K562 (cell line): ENCODE data around the gene NCAM2. TPM values are rescaled to one million over a fixed set of nuclear protein-coding genes. Genes with fewer than 3 reads are reported as not detected.
A peak's percentile ranks its signal among the peaks of the same experiment; 100 is the strongest.

Experiments
- CHD2 ChIP-seq: IDR thresholded peaks from 2 replicates; pipeline ENCODE4 v1.6.1; 2011; ENCODE audit warnings: low read depth, low read length
- CTBP1 ChIP-seq: fragments of 450-650 bp; IDR thresholded peaks from 2 replicates; pipeline ENCODE4 v1.6.1; 2016; ENCODE audit warnings: borderline replicate concordance
- EGR1 ChIP-seq: fragments of 450-650 bp; conservative IDR thresholded peaks from 2 replicates; pipeline ENCODE4 v1.6.1; 2017; ENCODE audit warnings: mild to moderate bottlenecking
- ETV1 ChIP-seq: fragments of 450-650 bp; conservative IDR thresholded peaks from 2 replicates; pipeline ENCODE4 v1.6.1; 2016; ENCODE audit warnings: missing genetic modification characterization, control low read depth, low read depth, missing compliant biosample characterization
- FOXA3 ChIP-seq, 2 experiments: fragments of 450-650 bp in 1 of 2; sonication (generic) in 1 of 2; formaldehyde crosslinking; IDR thresholded peaks in 1 of 2; conservative IDR thresholded peaks in 1 of 2; 2 replicates each; pipeline versions ENCODE4 v1.4.0 to v1.8.0; 2020 to 2022; ENCODE audit warnings: mild to moderate bottlenecking in 2 of 2, missing genetic modification reagents in 1 of 2
- HNRNPLL ChIP-seq: fragments of 200-400 bp; formaldehyde crosslinking; IDR thresholded peaks from 2 replicates; pipeline ENCODE4 v1.6.1; 2017; ENCODE audit warnings: low read length, low read depth, mild to moderate bottlenecking; ENCODE audit not compliant: poor library complexity, severe bottlenecking
- MCM7 ChIP-seq, 2 experiments: fragments of 450-650 bp; IDR thresholded peaks; 2 replicates each; pipeline ENCODE4 v1.6.1; 2016 to 2018
- NR1H2 ChIP-seq: sonication (generic); formaldehyde crosslinking; IDR thresholded peaks from 2 replicates; pipeline ENCODE4 v1.4.0; 2020; ENCODE audit warnings: mild to moderate bottlenecking, missing genetic modification reagents
- POLR2G ChIP-seq: fragments of 200-400 bp; formaldehyde crosslinking; IDR thresholded peaks from 2 replicates; pipeline ENCODE4 v1.6.1; 2017; ENCODE audit warnings: low read depth, mild to moderate bottlenecking, antibody characterized with exemption, low read length, moderate library complexity
- XRCC5 ChIP-seq: fragments of 200-400 bp; formaldehyde crosslinking; IDR thresholded peaks from 2 replicates; pipeline ENCODE4 v1.6.1; 2017; ENCODE audit warnings: low read depth, mild to moderate bottlenecking, low read length
- polyA plus RNA-seq, 8 experiments: library from polyadenylated mRNA; depleted of rRNA in 4 of 8; stranded (reverse) in 5 of 8; unstranded in 3 of 8; fragments of >200 nt; fragmentation: Nextera tagmentation in 2 of 8; fragmentation: Illumina TruSeq in 1 of 8; extraction: Ambion mirVana in 2 of 8; extraction: Trizol in 1 of 8; gene quantifications; 2 replicates each; pipeline versions ENCODE4 v1.2.1 to v1.2.3, GENCODE V29; 2011 to 2014; ENCODE audit warnings: inconsistent platforms in 1 of 8, missing spikeins in 1 of 8
- total RNA-seq, 7 experiments: library from RNA; depleted of rRNA in 6 of 7; stranded (reverse); fragments of >200 nt in 6 of 7; fragmentation: Illumina TruSeq in 2 of 7; extraction: Trizol in 2 of 7; gene quantifications; 2 replicates each; pipeline versions ENCODE4 v1.2.1 to v1.2.3, GENCODE V29; 2011 to 2021; ENCODE audit warnings: low replicate concordance in 1 of 7
- TF ChIP-seq, protein P1 (sequence below), 2 experiments: IDR thresholded peaks; 2 replicates each; pipeline ENCODE4 v1.6.1; 2012; ENCODE audit warnings: improper control_type of control experiment in 2 of 2, low read depth in 2 of 2, low read length in 2 of 2, borderline replicate concordance in 1 of 2
- TF ChIP-seq, protein P2 (sequence below): fragments of 250-450 bp; sonication (Bioruptor Pico); IDR thresholded peaks from 2 replicates; pipeline ENCODE4 v1.8.0; 2022; ENCODE audit warnings: moderate library complexity, mild to moderate bottlenecking, inconsistent platforms
- TF ChIP-seq, protein P3 (sequence below): fragments of 200-800 bp; sonication (Bioruptor generic); IDR thresholded peaks from 2 replicates; pipeline ENCODE4 v1.6.1; 2017; ENCODE audit warnings: missing genetic modification characterization, missing compliant biosample characterization
- TF ChIP-seq, protein P4 (sequence below), 2 experiments: IDR thresholded peaks; 2 replicates each; pipeline ENCODE4 v1.6.1; 2011; ENCODE audit warnings: borderline replicate concordance in 1 of 2, control low read depth in 1 of 2, low read depth in 1 of 2, low read length in 1 of 2, mild to moderate bottlenecking in 1 of 2, mixed read lengths in 1 of 2, moderate library complexity in 1 of 2; ENCODE audit not compliant: insufficient read depth in 1 of 2, insufficient read length in 1 of 2, poor library complexity in 1 of 2, severe bottlenecking in 1 of 2; ENCODE audit errors: extremely low read depth in 1 of 2

NCAM2 gene
- total and polyA plus RNA-seq, 9 of the 15 experiments (the other 6 are each of a cell fraction or from before 2014, with no cell fraction given), result 14.0 to 58.2 (median 27.8) TPM

DNA sequence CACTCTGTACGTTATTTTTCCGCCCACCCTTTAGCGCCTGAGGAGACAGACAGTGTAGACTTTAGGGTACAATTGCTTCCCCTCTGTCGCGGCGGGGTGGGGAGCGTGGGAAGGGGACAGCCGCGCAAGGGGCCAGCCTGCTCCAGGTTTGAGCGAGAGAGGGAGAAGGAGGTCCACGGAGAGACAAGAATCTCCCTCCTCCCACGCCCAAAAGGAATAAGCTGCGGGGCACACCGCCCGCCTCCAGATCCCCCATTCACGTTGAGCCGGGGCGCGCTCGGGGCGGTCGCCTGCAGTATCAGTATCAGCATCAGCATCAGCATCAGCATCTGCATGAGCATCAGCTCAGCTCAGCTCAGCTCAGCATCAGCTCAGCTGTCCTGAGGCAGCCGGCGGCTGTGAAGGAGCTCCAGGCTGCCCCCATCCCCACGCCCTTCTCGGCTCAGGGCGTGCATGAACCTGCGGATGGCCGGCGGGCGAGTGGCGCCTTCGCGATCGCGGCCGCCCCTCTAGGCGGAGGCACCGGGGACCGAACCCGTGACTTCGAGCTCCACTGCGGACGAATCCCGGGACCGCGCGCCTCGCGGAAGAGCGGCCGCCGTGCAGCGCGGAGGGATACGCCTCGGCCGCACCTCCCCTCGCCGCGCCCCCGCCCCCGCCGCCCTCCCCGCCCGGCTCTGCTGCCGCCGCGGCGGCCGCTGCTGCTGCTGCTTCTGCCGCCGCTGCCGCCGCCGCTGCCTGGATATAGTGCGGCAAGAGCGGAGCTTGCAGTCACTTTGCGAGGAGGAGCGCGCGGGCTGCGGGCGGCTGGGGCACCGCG lies at the start of gene NCAM2 (continued):
- TF ChIP-seq, protein P1, sequence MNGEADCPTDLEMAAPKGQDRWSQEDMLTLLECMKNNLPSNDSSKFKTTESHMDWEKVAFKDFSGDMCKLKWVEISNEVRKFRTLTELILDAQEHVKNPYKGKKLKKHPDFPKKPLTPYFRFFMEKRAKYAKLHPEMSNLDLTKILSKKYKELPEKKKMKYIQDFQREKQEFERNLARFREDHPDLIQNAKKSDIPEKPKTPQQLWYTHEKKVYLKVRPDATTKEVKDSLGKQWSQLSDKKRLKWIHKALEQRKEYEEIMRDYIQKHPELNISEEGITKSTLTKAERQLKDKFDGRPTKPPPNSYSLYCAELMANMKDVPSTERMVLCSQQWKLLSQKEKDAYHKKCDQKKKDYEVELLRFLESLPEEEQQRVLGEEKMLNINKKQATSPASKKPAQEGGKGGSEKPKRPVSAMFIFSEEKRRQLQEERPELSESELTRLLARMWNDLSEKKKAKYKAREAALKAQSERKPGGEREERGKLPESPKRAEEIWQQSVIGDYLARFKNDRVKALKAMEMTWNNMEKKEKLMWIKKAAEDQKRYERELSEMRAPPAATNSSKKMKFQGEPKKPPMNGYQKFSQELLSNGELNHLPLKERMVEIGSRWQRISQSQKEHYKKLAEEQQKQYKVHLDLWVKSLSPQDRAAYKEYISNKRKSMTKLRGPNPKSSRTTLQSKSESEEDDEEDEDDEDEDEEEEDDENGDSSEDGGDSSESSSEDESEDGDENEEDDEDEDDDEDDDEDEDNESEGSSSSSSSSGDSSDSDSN (IDR thresholded peaks at IDR 0.05; ENCODE audit: borderline replicate concordance in 1 of 2, low read depth in 2 of 2, low read length in 2 of 2), result peak in 1 of 2 experiments; percentile 57; a peak in 1 of 4 replicates
- TF ChIP-seq ETV1 (tag) (0 out of 2 replicates have a peak, but pooled peaks have one; percentile 13), EGR1 (no peak), CHD2 (peak; percentile 67), POLR2G (peak; percentile 72), MCM7 (IDR thresholded peaks at IDR 0.05) (no peak), FOXA3 (CRISPR knock-in tag; conservative IDR thresholded peaks at IDR 0.05 in 1 of 2, IDR thresholded peaks at IDR 0.05 in 1 of 2) (no peak), NR1H2 (CRISPR knock-in tag) (no peak), HNRNPLL (peak; percentile 82), XRCC5 (no peak), CTBP1 (peak; percentile 56; the same call in 1 of the 2 replicates)
- TF ChIP-seq, protein P2, sequence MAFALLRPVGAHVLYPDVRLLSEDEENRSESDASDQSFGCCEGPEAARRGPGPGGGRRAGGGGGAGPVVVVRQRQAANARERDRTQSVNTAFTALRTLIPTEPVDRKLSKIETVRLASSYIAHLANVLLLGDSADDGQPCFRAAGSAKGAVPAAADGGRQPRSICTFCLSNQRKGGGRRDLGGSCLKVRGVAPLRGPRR (CRISPR knock-in tag), result no peak
- TF ChIP-seq, protein P3, sequence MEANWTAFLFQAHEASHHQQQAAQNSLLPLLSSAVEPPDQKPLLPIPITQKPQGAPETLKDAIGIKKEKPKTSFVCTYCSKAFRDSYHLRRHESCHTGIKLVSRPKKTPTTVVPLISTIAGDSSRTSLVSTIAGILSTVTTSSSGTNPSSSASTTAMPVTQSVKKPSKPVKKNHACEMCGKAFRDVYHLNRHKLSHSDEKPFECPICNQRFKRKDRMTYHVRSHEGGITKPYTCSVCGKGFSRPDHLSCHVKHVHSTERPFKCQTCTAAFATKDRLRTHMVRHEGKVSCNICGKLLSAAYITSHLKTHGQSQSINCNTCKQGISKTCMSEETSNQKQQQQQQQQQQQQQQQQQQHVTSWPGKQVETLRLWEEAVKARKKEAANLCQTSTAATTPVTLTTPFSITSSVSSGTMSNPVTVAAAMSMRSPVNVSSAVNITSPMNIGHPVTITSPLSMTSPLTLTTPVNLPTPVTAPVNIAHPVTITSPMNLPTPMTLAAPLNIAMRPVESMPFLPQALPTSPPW (CRISPR knock-in tag), result peak; percentile 94
- TF ChIP-seq, protein P4, sequence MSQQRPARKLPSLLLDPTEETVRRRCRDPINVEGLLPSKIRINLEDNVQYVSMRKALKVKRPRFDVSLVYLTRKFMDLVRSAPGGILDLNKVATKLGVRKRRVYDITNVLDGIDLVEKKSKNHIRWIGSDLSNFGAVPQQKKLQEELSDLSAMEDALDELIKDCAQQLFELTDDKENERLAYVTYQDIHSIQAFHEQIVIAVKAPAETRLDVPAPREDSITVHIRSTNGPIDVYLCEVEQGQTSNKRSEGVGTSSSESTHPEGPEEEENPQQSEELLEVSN (IDR thresholded peaks at IDR 0.05; ENCODE audit: borderline replicate concordance in 1 of 2, extremely low read depth in 1 of 2, insufficient read depth in 1 of 2, insufficient read length in 1 of 2, low read depth in 1 of 2, low read length in 1 of 2, poor library complexity in 1 of 2, severe bottlenecking in 1 of 2), result peak in 1 of 2 experiments; percentile 35
